Body of pancreas (tissue), 4 donors: ENCODE data around the gene SPSB1. TPM values are rescaled to one million over a fixed set of nuclear protein-coding genes. Genes with fewer than 3 reads are reported as not detected.
A peak's percentile ranks its signal among the peaks of the same experiment; 100 is the strongest.

Experiments
- ATAC-seq: fragments of 150-250 bp; one replicate; pipeline ENCODE4 v1.9.1; 2016
- DNase-seq, 4 donors: peaks; one replicate each; pipeline ENCODE4 v3.0.0-alpha.2; 2019
- H3K27ac ChIP-seq, 4 donors: fragments of 200-600 bp; sonication (generic); 1 replicate in 3 of 4; 2 replicates in 1 of 4; pipeline versions ENCODE4 v1.5.1 to v1.6.1; 2016 to 2019; ENCODE audit warnings: mild to moderate bottlenecking in 1 of 4, mixed read lengths in 1 of 4, moderate library complexity in 1 of 4
- H3K27me3 ChIP-seq, 2 donors: fragments of 200-600 bp; sonication (generic); one replicate each; pipeline ENCODE4 v1.6.0; 2016; ENCODE audit warnings: mild to moderate bottlenecking in 1 of 2
- H3K36me3 ChIP-seq, 2 donors: fragments of 200-600 bp; sonication (generic); replicated peaks in 1 of 2; 2 replicates each; pipeline ENCODE4 v1.5.1; 2016; ENCODE audit warnings: low read depth in 2 of 2; ENCODE audit not compliant: insufficient read depth in 1 of 2
- H3K4me1 ChIP-seq: fragments of 200-600 bp; sonication (generic); one replicate; pipeline ENCODE4 v1.6.0; 2016
- H3K4me3 ChIP-seq, 2 donors: fragments of 200-600 bp; sonication (generic); 1 replicate in 1 of 2; 2 replicates in 1 of 2; pipeline ENCODE4 v1.5.1; 2016 to 2019
- H3K9me3 ChIP-seq, 3 donors: fragments of 200-600 bp; sonication (generic); 1 replicate in 2 of 3; 2 replicates in 1 of 3; pipeline ENCODE4 v1.5.1; 2016
- POLR2A ChIP-seq, 3 donors: fragments of 450-650 bp; IDR thresholded peaks; one replicate each; pipeline ENCODE4 v1.6.1; 2016; ENCODE audit warnings: antibody characterized with exemption in 3 of 3, mild to moderate bottlenecking in 2 of 3
- WGBS, 2 donors: methylation state at CpG; one replicate each; pipeline ENCODE4 v1.1.5; 2017; 5-methylcytosine and 5-hydroxymethylcytosine counted together
- intact Hi-C: fragments of 100-400 bp; cut with DNase I; formaldehyde crosslinking; loops from one replicate; pipeline ENCODE4 v1.15.1; 2023
- total RNA-seq, 2 donors: library from RNA; depleted of rRNA; stranded (reverse); fragments of >200 nt; gene quantifications; one replicate each; pipeline ENCODE4 v1.1.0, GENCODE V29; 2016
- TF ChIP-seq, protein P1 (sequence below), 7 experiments: fragments of 450-650 bp in 4 of 7; fragments of 200-600 bp in 3 of 7; sonication (generic) in 3 of 7; IDR thresholded peaks; one replicate each; pipeline ENCODE4 v1.5.1; 2016 to 2019; ENCODE audit warnings: antibody characterized with exemption in 7 of 7

Gene SPSB1
- total RNA-seq, 2 donors from 2014 or later: 14.5 to 16.5 TPM

DNA sequence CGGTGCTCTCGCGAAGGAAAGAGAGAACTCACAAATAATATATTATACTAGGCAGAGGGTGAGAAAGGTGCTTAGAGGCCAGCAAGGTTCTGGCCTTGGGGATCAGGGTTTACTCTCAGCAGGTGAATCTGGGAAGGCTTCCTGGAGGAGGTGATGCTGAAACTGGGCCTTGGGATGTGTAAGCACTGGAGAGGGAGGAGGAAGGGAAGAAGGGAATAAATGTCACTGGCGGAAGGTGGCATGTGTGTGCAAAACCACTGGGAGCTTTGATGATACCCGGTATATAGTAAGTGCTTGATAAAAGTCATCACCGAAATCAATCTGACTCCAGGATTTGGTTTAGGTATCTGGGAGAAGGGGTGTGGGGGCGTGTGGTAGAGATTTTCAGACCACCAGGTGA is 24.4 kb downstream of the SPSB1 start:
- TF ChIP-seq, protein P1, sequence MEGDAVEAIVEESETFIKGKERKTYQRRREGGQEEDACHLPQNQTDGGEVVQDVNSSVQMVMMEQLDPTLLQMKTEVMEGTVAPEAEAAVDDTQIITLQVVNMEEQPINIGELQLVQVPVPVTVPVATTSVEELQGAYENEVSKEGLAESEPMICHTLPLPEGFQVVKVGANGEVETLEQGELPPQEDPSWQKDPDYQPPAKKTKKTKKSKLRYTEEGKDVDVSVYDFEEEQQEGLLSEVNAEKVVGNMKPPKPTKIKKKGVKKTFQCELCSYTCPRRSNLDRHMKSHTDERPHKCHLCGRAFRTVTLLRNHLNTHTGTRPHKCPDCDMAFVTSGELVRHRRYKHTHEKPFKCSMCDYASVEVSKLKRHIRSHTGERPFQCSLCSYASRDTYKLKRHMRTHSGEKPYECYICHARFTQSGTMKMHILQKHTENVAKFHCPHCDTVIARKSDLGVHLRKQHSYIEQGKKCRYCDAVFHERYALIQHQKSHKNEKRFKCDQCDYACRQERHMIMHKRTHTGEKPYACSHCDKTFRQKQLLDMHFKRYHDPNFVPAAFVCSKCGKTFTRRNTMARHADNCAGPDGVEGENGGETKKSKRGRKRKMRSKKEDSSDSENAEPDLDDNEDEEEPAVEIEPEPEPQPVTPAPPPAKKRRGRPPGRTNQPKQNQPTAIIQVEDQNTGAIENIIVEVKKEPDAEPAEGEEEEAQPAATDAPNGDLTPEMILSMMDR (IDR thresholded peaks at IDR 0.05): no peak
- TF ChIP-seq POLR2A (IDR thresholded peaks at IDR 0.05): no peak
- no peak for ATAC-seq
- H3K27ac ChIP-seq: no peak overlapping the region
- H3K9me3 ChIP-seq: no peaks in the 10 kb centered on the region
- H3K4me3 ChIP-seq: no peak overlapping the region
- intact Hi-C loops: no loop called here
- WGBS, 2 donors: 85 to 92% methylated on average over 7 of the region's 7 CpGs
- no peak for DNase-seq
- H3K4me1 ChIP-seq: peaks cover 24% of the 10 kb centered on the region
- H3K36me3 ChIP-seq: no peaks in the 10 kb centered on the region
- H3K27me3 ChIP-seq: no peaks in the 10 kb centered on the region

DNA sequence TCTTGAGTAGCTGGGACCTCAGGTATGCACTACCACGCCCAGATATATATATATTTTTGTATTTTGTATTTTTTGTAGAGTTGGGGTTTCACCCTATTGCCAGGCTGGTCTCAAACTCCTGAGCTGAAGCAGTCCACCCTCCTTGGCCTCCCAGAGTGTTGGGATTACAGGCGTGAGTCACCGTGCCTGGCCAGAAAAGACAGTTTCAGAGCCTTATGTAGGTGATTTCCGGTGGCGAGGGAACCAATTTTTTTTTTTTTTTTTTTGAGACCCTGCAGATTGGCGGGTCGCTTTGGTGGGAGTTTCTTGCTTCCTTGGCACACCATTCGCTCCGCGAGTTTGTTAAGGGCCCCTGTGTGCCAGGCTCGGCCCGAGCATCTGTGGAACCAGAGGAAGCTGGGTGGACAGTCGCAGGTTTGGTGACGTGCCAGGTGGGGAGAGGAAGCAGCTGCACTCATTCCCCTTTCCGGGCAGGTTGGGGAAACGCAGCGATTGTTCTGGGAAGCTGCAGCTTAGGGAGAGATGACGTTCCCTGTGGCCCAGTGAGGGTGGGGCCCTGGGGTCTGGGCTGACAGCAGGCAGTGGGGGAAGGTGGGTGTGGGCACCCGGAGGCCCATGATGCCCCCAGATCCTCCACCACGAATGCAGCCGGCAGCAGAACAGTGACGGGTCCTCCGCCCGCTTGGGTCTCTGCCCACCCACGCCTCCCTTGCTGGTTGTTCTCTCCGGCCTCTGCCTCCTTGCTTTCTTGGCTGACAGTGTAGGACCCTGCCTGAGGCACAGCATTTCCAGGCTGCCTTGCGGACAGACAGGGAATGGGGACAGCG is 25.1 kb downstream of the SPSB1 start:
- intact Hi-C loops: no loop called here
- TF ChIP-seq, protein P1 (IDR thresholded peaks at IDR 0.05): no peak
- no peak for TF ChIP-seq POLR2A (IDR thresholded peaks at IDR 0.05)
- no peaks in the 10 kb centered on the region for H3K27me3 ChIP-seq
- no peaks in the 10 kb centered on the region for H3K36me3 ChIP-seq
- peak in 2 of 4 donors; percentile 25 to 33 for DNase-seq
- H3K9me3 ChIP-seq: no peaks in the 10 kb centered on the region
- H3K4me1 ChIP-seq: peaks cover 29% of the 10 kb centered on the region
- no peak overlapping the region for H3K4me3 ChIP-seq
- 68 to 79% methylated on average over 14 to 26 of the region's 28 CpGs for WGBS, 2 donors
- no peak for ATAC-seq
- peak overlapping the region in 1 of 4 donors; percentile 0 for H3K27ac ChIP-seq

DNA sequence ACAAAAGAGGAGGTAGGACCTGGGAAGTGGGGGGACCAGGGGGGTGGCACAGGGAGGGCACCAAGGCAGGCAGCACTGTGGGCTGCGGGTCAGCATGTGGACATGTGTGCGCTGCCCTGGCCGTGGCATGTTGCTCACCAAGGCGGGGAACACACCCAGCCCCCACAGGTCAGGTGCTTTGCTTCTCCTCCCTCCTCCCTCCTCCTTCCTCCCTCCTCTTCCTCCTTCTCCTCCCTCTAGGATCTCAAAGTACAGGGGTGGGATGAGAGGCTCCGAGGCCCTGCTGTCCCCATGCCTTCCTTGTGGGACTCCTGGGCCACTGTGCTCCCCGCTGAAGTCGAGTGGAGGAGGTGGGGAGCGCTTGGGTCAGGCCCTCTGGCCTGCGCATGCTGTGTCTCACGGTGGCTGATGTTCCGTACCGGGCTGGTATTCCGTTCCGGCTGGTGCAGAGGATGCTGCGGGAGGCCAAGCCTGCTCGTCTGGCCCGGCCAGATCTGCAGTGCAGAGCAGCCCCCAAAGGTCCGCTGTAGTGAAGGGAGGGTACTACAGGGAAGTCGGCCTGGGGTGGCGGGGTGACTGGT is 26.6 kb downstream of the SPSB1 start:
- Histone ChIP-seq H3K36me3 (no peaks in the 10 kb centered on the region), H3K9me3 (no peaks in the 10 kb centered on the region), H3K4me3 (no peak overlapping the region), H3K27me3 (no peaks in the 10 kb centered on the region), H3K27ac (no peak overlapping the region), H3K4me1 (peaks cover 34% of the 10 kb centered on the region)
- TF ChIP-seq, protein P1 (IDR thresholded peaks at IDR 0.05): no peak
- TF ChIP-seq POLR2A (IDR thresholded peaks at IDR 0.05): no peak
- no peak for ATAC-seq
- WGBS, 2 donors: 94 to 96% methylated on average over 18 to 20 of the region's 20 CpGs
- DNase-seq: no peak
- intact Hi-C loops: no loop called here

DNA sequence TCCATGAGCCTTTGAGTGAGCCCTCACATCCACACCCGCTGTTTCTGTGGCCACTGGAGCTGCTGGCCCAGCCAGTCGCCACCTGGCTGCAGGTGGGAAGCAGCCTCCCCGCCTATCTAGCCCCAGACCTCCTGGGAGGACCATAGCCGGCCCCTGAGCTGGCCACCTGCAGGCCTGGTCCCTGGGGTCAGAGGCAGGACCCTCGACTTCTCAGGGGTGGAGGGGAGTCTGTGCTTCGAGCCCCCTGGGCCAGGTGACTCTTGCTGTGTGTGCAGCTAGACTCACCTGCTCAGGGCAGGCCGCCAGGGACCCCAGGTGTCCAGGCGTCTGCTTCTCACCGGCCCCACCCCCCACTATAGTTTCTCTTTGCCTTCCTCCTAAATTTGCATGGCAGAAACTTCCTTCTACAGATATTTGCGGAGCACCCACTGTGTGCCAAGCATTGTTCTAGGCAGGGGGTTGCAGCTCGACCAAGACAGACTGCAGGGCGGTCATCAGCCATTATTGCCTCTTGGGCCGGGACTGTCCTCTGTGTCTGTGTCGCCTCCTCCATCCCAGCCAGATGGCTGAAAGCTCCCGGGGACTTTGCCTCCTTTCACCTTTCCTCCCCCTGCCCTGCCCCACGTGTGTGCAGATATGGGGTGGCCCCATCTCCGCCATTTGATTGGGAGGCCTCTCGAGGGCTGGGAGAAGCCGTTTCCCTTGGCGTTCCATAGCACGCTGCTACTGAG is 27.3 kb downstream of the SPSB1 start:
- Histone ChIP-seq H3K9me3 (no peaks in the 10 kb centered on the region), H3K27me3 (no peaks in the 10 kb centered on the region), H3K27ac (no peak overlapping the region), H3K4me3 (no peak overlapping the region), H3K4me1 (peaks cover 34% of the 10 kb centered on the region), H3K36me3 (no peaks in the 10 kb centered on the region)
- DNase-seq: no peak
- intact Hi-C loops: no loop called here
- 82 to 85% methylated on average over 16 to 19 of the region's 21 CpGs for WGBS, 2 donors
- ATAC-seq: no peak
- TF ChIP-seq, protein P1 (IDR thresholded peaks at IDR 0.05): no peak
- no peak for TF ChIP-seq POLR2A (IDR thresholded peaks at IDR 0.05)
